Measurements from ENCODE around the gene WIPF3. TPM values are rescaled to one million over a fixed set of nuclear protein-coding genes. Genes with fewer than 3 reads are reported as not detected.

WIPF3 gene
- total and polyA plus RNA-seq, 4 donors: 0.20 to 2.8 (median 0.29) TPM

DNA sequence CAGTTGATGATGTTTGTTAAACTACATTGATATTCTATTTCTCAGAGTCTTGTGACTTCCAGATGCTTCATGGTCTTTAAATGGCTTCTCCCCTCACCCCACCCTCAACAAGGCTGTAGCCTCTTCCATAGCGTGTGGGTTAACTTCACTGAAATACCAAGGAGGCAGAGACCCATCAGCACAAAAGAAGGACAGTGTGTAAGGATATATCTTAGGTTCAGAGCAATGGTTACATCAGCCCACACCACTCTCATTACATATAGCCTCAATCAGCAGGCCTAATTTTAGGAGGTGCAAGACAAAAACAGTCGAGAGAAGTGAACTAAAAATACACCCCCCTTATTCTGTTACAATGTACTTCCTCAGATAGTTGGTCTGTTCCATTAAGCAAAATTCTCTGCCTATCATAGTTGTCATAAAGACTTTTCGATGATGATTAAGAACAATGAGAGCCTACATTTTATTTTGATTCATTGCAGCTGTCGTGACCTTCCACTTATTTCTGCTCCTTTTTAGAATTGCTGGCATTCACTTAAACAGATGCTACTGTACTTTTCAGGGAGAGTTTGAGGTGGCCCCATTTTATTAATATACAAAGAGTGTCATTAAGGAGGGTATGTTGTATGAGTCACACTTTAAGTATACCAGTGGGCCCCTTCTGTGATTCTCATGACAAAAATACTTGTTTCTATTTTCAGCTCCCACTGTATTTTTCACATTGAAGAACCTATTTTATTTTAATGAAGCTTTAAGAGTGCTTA lies 52.1 kb downstream of the WIPF3 start:
- H3K27ac ChIP-seq (ENCODE audit: low read depth in 1 of 2, low read length in 1 of 2): no peak overlapping the region
- TF ChIP-seq, protein P1, sequence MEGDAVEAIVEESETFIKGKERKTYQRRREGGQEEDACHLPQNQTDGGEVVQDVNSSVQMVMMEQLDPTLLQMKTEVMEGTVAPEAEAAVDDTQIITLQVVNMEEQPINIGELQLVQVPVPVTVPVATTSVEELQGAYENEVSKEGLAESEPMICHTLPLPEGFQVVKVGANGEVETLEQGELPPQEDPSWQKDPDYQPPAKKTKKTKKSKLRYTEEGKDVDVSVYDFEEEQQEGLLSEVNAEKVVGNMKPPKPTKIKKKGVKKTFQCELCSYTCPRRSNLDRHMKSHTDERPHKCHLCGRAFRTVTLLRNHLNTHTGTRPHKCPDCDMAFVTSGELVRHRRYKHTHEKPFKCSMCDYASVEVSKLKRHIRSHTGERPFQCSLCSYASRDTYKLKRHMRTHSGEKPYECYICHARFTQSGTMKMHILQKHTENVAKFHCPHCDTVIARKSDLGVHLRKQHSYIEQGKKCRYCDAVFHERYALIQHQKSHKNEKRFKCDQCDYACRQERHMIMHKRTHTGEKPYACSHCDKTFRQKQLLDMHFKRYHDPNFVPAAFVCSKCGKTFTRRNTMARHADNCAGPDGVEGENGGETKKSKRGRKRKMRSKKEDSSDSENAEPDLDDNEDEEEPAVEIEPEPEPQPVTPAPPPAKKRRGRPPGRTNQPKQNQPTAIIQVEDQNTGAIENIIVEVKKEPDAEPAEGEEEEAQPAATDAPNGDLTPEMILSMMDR (IDR thresholded peaks at IDR 0.05; ENCODE audit: control extremely low read depth, extremely low read depth): no peak
- no peaks in the 10 kb centered on the region for H3K36me3 ChIP-seq (ENCODE audit: control insufficient read depth in 4 of 4, insufficient read depth in 4 of 4, low read length in 4 of 4)
- ATAC-seq (ENCODE audit: insufficient read depth, low FRiP score) (no peak), DNase-seq (no peak)
- no peak overlapping the region for H3K4me3 ChIP-seq
- H3K9me3 ChIP-seq (ENCODE audit: control insufficient read depth in 4 of 4, insufficient read depth in 3 of 4, low read length in 3 of 4): no peaks in the 10 kb centered on the region
- H3K27me3 ChIP-seq (ENCODE audit: control insufficient read depth in 3 of 3, insufficient read depth in 3 of 3, low read length in 2 of 3): peaks cover 0 to 4% (median 0%) of the 10 kb centered on the region in 3 donors
- WGBS, 2 donors: 79 to 85% methylated on average over 4 of the region's 4 CpGs
- H3K9ac ChIP-seq (ENCODE audit: insufficient read depth in 1 of 2, low read length in 2 of 2): no peak overlapping the region
- peaks cover 0 to 9% (median 4%) of the 10 kb centered on the region in 5 donors for H3K4me1 ChIP-seq (ENCODE audit: control insufficient read depth in 5 of 5, insufficient read depth in 5 of 5, low read length in 5 of 5)

DNA sequence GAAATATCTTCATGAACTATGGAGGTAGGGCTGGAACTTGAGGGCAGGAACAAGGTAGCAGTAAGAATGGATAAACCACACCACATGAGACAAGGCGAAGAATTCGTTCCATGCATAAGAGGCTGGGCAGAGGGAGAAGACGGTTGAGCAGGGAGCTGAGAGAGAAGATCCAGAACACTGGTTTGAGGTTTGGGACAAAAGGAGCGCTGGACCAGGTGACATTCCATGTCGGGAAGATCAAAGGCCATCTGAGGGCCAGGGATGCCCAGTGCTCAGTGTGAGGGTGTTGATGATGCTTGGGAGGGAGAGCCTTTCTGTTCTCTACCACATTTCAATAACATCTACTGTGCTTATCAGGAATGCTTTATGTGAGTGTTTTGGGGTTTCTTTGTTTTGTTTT lies 52.8 kb downstream of the WIPF3 start:
- TF ChIP-seq, protein P1 (IDR thresholded peaks at IDR 0.05; ENCODE audit: control extremely low read depth, extremely low read depth): no peak
- H3K27me3 ChIP-seq (ENCODE audit: control insufficient read depth in 3 of 3, insufficient read depth in 3 of 3, low read length in 2 of 3): peaks cover 0 to 4% (median 0%) of the 10 kb centered on the region in 3 donors

DNA sequence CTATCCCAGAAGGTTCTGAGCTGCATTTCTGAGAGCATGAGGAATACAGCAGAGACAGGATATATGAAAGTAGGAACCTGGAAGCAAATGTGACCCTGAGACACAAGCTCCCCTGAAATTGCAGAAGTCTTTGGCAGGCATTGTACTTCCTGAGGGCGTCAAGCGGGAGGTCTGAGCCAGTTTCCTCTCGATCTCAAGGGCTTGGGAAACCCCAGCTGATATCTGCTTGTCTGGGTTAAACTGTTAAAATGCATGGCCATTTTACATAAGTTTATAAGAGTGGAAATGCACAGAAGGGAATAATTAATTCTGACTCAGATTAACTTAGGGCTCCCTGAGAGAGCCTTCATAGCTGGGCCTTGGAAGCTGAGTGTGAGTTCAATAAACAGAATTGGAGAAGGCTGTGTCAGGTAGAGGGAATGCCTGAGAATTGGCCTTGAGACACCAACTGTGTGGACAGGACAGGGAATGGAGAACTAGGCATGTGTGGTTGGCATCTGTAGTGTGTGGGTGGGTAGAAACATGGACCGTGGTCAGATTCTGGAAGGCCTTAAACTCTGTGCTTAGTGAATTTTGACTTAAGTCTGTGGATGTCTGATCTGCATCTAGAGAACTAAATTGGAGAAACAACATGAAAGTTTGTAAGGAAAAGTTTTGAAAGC lies 53.3 kb downstream of the WIPF3 start:
- H3K4me3 ChIP-seq: no peak overlapping the region
- no peak overlapping the region for H3K27ac ChIP-seq (ENCODE audit: low read depth in 1 of 2, low read length in 1 of 2)
- TF ChIP-seq, protein P1 (IDR thresholded peaks at IDR 0.05; ENCODE audit: control extremely low read depth, extremely low read depth): no peak
- no peak overlapping the region for H3K9ac ChIP-seq (ENCODE audit: insufficient read depth in 1 of 2, low read length in 2 of 2)
- WGBS, 2 donors: 32 to 35% methylated on average over 4 of the region's 4 CpGs
- H3K9me3 ChIP-seq (ENCODE audit: control insufficient read depth in 4 of 4, insufficient read depth in 3 of 4, low read length in 3 of 4): no peaks in the 10 kb centered on the region
- no peaks in the 10 kb centered on the region for H3K36me3 ChIP-seq (ENCODE audit: control insufficient read depth in 4 of 4, insufficient read depth in 4 of 4, low read length in 4 of 4)
- H3K27me3 ChIP-seq (ENCODE audit: control insufficient read depth in 3 of 3, insufficient read depth in 3 of 3, low read length in 2 of 3): peaks cover 0 to 4% (median 0%) of the 10 kb centered on the region in 3 donors
- peak; percentile 10 for ATAC-seq (ENCODE audit: insufficient read depth, low FRiP score)
- peak in 2 of 3 donors; percentile 18 to 43 for DNase-seq
- H3K4me1 ChIP-seq (ENCODE audit: control insufficient read depth in 5 of 5, insufficient read depth in 5 of 5, low read length in 5 of 5): peaks cover 0 to 8% (median 4%) of the 10 kb centered on the region in 5 donors

More for the DNA sequence above, 52.8 kb downstream of the WIPF3 start:
- DNase-seq (no peak), ATAC-seq (ENCODE audit: insufficient read depth, low FRiP score) (no peak)
- WGBS, 2 donors: 93 to 96% methylated on average over 5 of the region's 5 CpGs
- Histone ChIP-seq H3K36me3 (ENCODE audit: control insufficient read depth in 4 of 4, insufficient read depth in 4 of 4, low read length in 4 of 4) (no peaks in the 10 kb centered on the region), H3K27ac (ENCODE audit: low read depth in 1 of 2, low read length in 1 of 2) (no peak overlapping the region), H3K9ac (ENCODE audit: insufficient read depth in 1 of 2, low read length in 2 of 2) (no peak overlapping the region), H3K9me3 (ENCODE audit: control insufficient read depth in 4 of 4, insufficient read depth in 3 of 4, low read length in 3 of 4) (no peaks in the 10 kb centered on the region), H3K4me1 (ENCODE audit: control insufficient read depth in 5 of 5, insufficient read depth in 5 of 5, low read length in 5 of 5) (peaks cover 0 to 9% (median 4%) of the 10 kb centered on the region in 5 donors), H3K4me3 (no peak overlapping the region)
